ENCODE results near the gene ST6GALNAC6.
A peak's percentile ranks its signal among the peaks of the same experiment; 100 is the strongest.

ST6GALNAC6 gene, protein sequence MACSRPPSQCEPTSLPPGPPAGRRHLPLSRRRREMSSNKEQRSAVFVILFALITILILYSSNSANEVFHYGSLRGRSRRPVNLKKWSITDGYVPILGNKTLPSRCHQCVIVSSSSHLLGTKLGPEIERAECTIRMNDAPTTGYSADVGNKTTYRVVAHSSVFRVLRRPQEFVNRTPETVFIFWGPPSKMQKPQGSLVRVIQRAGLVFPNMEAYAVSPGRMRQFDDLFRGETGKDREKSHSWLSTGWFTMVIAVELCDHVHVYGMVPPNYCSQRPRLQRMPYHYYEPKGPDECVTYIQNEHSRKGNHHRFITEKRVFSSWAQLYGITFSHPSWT

DNA sequence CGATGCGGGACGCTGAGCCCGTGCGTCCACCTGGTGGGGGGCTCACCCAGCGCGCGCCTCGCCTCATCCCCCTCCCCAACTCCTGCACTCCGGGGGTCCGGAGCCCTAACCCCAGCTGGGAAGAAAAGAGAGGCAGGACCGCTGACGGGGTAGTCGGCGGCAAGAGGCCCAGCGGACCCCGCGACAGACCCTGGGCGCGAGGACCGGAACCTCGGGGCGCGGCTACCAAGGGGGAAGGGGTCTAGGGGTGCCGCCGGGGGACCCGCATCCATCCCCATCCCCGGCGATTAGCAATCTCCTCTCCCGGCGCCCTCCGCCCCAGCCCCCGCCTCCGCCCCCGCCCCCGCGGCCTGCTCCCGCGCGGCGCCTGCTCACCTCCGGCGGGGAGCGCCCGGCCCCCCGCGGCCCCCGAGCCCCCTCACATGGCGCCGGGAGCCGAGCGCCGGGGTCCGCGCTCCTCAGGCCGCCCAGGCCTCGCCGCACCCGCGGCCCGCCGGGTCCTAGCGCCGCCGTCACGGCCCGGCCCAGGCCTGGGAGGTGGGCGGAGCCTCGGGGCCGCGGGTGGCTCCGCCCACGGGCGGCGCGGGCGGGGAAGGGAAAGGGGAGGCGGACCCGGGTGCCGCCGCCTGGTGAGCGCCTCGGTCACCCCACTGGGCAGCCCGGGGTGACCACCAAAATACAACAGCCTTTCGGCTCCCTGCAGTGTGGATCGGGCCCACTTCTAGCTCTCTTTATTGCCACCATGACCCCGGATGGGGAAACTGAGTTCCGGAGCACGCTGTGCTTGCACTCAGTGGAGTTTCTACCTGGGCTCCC lies at the start of gene ST6GALNAC6:
Gene ST6GALNAC6, minus strand, starts transcription at position 476 of the 816 bp plus-strand sequence. CDS start 1,622 bp downstream, outside the sequence.
- H3K9ac ChIP-seq (ENCODE audit: low read length): peak within 1 kb of the TSS; percentile 70
- H3K4me1 ChIP-seq (ENCODE audit: control insufficient read depth, insufficient read depth, low read length): peaks cover 21% of the 10 kb centered on the region
- peak within 1 kb of the TSS; percentile 56 for H3K4me3 ChIP-seq (ENCODE audit: low read length)
- H3K27me3 ChIP-seq (ENCODE audit: control insufficient read depth, insufficient read depth, low read length): no peaks in the 10 kb centered on the region
- peaks cover 5% of the 10 kb centered on the region for H3K36me3 ChIP-seq (ENCODE audit: control insufficient read depth, insufficient read depth, low read length)
- no peaks in the 10 kb centered on the region for H3K9me3 ChIP-seq (ENCODE audit: control insufficient read depth, low read length)

DNA sequence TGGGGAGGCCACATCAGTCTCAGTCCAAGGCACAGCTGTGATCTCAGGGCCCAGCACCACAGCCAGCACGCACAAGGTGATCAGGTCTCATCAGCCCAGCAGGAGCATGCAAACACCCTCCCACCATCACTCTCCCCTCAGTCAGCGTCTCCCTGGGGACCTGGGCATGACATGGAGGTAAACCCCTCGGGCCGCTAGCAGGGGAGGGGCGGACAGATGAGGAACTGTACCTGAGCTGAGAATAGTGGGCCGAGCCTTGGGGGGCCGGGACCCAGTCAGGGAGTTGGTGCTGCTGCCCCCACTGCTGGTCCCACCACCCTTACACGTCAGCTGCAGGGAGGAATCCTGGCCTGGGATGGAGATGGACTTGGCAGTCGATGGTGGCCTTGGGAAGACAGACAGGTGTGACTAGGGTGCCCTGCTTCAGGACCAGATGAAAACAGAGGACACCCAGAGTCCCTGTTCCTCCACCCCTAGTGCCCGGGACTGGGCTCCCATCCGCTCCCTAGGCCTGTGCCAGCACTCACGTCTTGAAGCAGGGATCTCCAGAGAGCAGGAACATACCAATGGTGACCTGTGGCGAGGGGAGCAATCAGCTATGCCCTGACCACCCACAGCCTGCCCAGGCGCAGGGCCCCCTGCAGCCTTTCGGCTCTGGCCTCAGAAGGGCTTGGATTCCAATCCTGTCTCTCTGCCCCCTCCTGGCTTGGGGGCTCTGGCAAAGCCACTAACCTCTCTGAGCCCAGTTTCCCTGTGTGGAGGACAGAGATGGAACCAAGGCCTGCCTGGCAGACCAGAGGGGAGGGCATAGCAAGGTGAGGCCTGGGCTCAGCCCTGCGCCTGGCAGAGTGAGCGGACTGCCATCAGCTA lies 48.7 kb upstream of the ST6GALNAC6 start:
- peak overlapping the region; percentile 12 for H3K9ac ChIP-seq (ENCODE audit: low read length)

DNA sequence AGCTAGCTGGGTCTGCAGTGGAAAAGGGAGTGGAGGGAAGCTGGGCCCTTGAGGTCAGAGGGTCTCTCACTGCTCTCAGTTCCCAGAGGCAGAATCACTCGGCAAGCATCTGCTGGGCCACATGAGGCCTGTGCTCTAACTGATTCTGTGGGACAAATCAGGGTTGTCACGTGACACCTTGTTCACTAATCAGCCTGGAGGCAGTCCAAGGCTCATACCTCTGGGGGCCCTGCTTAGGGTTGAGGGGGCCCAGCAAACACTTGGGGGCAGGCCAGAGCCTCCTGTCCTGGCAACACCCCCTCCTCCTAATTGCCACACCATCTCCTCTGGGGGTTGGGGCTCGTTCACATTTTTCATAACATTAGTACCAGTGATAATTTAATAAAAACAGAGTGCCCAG lies 47.3 kb upstream of the ST6GALNAC6 start:
- Histone ChIP-seq H3K9ac (ENCODE audit: low read length) (no peak overlapping the region), H3K27me3 (ENCODE audit: control insufficient read depth, insufficient read depth, low read length) (no peaks in the 10 kb centered on the region), H3K9me3 (ENCODE audit: control insufficient read depth, low read length) (no peaks in the 10 kb centered on the region), H3K4me3 (ENCODE audit: low read length) (no peak overlapping the region), H3K4me1 (ENCODE audit: control insufficient read depth, insufficient read depth, low read length) (peaks cover 17% of the 10 kb centered on the region), H3K36me3 (ENCODE audit: control insufficient read depth, insufficient read depth, low read length) (peaks cover 38% of the 10 kb centered on the region)

More for the DNA sequence above, 48.7 kb upstream of the ST6GALNAC6 start:
- Histone ChIP-seq H3K9me3 (ENCODE audit: control insufficient read depth, low read length) (no peaks in the 10 kb centered on the region), H3K4me3 (ENCODE audit: low read length) (no peak overlapping the region), H3K27me3 (ENCODE audit: control insufficient read depth, insufficient read depth, low read length) (no peaks in the 10 kb centered on the region), H3K36me3 (ENCODE audit: control insufficient read depth, insufficient read depth, low read length) (peaks cover 31% of the 10 kb centered on the region), H3K4me1 (ENCODE audit: control insufficient read depth, insufficient read depth, low read length) (peaks cover 28% of the 10 kb centered on the region)

DNA sequence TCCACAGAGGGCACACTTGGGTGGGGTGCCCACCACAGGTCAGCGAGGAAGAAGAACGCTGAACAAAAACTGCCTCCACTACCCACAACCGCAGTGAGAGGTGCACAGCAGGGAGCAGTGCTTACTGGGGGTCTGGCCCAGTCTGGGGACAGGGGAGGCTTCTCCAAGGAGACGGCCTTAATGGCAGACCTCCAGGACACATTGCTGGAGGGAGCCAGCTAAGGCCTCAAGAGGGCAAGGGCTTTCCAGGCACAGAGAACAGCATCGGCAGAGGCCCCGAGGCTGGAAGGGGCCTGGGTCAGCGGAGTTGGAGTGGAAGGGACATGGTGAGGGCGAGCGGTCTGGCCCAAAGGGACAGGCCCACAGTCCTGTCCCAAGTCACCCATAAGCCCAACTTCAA lies 46.5 kb upstream of the ST6GALNAC6 start:
- no peaks in the 10 kb centered on the region for H3K9me3 ChIP-seq (ENCODE audit: control insufficient read depth, low read length)
- H3K9ac ChIP-seq (ENCODE audit: low read length): no peak overlapping the region
- H3K4me3 ChIP-seq (ENCODE audit: low read length): no peak overlapping the region
- H3K27me3 ChIP-seq (ENCODE audit: control insufficient read depth, insufficient read depth, low read length): no peaks in the 10 kb centered on the region
- peaks cover 11% of the 10 kb centered on the region for H3K4me1 ChIP-seq (ENCODE audit: control insufficient read depth, insufficient read depth, low read length)
- peaks cover 42% of the 10 kb centered on the region for H3K36me3 ChIP-seq (ENCODE audit: control insufficient read depth, insufficient read depth, low read length)

DNA sequence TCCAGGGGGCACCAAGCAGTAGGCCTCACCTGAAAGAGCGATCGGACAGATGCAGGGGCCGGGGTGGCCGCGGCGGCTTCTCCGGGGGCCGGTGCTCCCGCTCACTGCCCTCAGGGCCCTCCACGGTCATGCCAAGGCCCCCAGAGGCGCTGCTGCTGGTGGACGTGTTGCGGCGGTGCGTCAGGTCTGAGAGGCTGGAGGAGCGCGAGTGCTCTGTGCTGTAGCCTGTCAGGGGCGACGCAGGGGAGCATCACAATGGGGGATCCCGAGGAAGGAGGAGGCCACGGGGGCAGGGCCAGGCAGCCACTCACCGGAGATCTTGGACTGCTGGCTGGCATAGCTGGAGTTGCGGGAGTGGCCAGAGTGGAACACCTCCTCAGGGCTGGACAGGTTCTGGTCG lies 45.9 kb upstream of the ST6GALNAC6 start:
- H3K4me1 ChIP-seq (ENCODE audit: control insufficient read depth, insufficient read depth, low read length): peaks cover 5% of the 10 kb centered on the region
- no peak overlapping the region for H3K4me3 ChIP-seq (ENCODE audit: low read length)
- no peaks in the 10 kb centered on the region for H3K27me3 ChIP-seq (ENCODE audit: control insufficient read depth, insufficient read depth, low read length)
- no peak overlapping the region for H3K9ac ChIP-seq (ENCODE audit: low read length)
- H3K9me3 ChIP-seq (ENCODE audit: control insufficient read depth, low read length): no peaks in the 10 kb centered on the region
- peaks cover 42% of the 10 kb centered on the region for H3K36me3 ChIP-seq (ENCODE audit: control insufficient read depth, insufficient read depth, low read length)

DNA sequence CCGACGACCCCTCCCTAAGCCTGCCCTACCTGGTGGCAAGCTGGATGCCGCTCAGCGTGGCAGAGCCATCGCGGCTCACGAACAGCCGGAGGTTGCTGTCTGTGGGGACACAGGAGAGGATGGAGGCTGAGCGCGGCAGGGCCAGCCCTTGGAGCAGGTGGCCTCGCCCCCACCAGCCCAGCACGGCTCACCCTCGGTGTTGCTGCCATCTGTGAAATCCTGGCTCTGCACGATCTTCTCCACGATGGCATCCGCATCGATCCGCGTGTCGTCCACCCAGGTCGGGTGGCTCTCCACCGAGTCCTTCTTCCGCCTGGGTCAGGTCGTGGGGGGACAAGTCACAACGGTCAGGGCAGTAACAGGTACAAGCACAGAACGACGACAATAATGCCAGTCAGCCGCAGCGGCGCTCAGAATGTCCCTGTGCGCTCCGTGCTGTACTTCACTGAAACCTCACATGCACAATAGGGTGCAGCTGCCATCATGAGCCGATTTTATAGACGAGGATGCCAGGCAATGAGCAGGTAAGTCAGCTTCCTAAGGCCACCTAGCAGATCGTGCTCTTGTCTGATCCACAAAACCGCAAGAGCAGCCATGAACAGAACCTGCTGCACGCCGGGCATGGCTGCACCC lies 45.3 kb upstream of the ST6GALNAC6 start:
- Histone ChIP-seq H3K4me3 (ENCODE audit: low read length) (no peak overlapping the region), H3K36me3 (ENCODE audit: control insufficient read depth, insufficient read depth, low read length) (peaks cover 42% of the 10 kb centered on the region), H3K4me1 (ENCODE audit: control insufficient read depth, insufficient read depth, low read length) (peaks cover 6% of the 10 kb centered on the region), H3K9ac (ENCODE audit: low read length) (no peak overlapping the region), H3K9me3 (ENCODE audit: control insufficient read depth, low read length) (no peaks in the 10 kb centered on the region), H3K27me3 (ENCODE audit: control insufficient read depth, insufficient read depth, low read length) (no peaks in the 10 kb centered on the region)

DNA sequence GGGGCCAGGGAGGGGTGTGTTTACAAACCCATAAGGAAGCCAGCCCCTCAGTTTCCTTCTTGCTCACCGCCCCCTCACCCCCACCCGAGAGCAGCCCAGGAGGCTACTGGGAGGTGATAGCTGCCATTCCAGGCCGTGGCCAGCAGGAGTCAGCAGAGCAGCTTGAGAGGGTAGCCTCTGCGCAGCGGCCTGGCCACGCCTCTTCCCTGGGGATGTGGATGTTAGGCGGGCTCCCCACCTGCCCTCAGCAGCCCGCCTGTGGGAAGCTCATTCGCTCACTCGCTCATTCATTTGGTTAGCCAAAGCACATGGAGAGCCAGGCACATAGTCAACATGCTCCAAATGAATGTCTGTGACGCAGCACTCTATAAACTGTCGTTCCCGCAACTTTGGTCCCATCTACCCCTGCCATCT lies 44.3 kb upstream of the ST6GALNAC6 start:
- H3K9me3 ChIP-seq (ENCODE audit: control insufficient read depth, low read length): no peaks in the 10 kb centered on the region
- H3K9ac ChIP-seq (ENCODE audit: low read length): no peak overlapping the region
- no peaks in the 10 kb centered on the region for H3K27me3 ChIP-seq (ENCODE audit: control insufficient read depth, insufficient read depth, low read length)
- peaks cover 42% of the 10 kb centered on the region for H3K36me3 ChIP-seq (ENCODE audit: control insufficient read depth, insufficient read depth, low read length)
- H3K4me3 ChIP-seq (ENCODE audit: low read length): no peak overlapping the region
- peaks cover 6% of the 10 kb centered on the region for H3K4me1 ChIP-seq (ENCODE audit: control insufficient read depth, insufficient read depth, low read length)

DNA sequence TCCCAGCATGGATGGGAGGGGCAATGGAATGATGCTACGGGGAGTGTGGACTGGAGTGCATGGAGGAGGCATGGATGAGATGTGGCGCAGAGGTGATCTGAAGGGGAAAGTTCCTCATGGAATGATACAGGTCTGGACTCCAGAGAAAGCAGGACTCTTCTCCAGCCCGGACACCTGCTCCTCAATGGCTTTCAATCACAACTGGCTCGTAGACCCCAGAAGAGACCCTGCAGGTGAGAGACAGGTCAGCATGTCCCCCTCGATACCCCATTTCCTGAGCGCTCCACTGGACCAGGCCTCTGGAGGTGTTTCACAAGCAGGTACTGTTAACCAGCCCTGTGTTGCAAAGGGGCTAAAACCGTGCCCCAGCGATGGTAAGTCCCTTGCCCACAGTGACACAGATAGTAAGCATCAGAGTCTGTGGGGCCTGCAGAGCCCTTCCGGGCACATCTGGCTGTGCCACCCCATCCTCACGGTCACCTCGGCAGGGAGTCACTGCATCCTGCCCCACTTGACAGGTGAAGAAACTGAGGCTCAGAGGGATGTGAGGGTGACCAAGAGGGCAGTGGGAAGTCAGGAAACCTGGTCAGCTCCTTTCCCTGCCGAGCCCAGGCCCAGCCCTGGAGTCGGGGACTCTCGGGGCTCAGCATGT lies 43.7 kb upstream of the ST6GALNAC6 start:
- H3K9me3 ChIP-seq (ENCODE audit: control insufficient read depth, low read length): no peaks in the 10 kb centered on the region
- H3K4me1 ChIP-seq (ENCODE audit: control insufficient read depth, insufficient read depth, low read length): peaks cover 6% of the 10 kb centered on the region
- no peak overlapping the region for H3K9ac ChIP-seq (ENCODE audit: low read length)
- no peaks in the 10 kb centered on the region for H3K27me3 ChIP-seq (ENCODE audit: control insufficient read depth, insufficient read depth, low read length)
- no peak overlapping the region for H3K4me3 ChIP-seq (ENCODE audit: low read length)
- H3K36me3 ChIP-seq (ENCODE audit: control insufficient read depth, insufficient read depth, low read length): peaks cover 36% of the 10 kb centered on the region

DNA sequence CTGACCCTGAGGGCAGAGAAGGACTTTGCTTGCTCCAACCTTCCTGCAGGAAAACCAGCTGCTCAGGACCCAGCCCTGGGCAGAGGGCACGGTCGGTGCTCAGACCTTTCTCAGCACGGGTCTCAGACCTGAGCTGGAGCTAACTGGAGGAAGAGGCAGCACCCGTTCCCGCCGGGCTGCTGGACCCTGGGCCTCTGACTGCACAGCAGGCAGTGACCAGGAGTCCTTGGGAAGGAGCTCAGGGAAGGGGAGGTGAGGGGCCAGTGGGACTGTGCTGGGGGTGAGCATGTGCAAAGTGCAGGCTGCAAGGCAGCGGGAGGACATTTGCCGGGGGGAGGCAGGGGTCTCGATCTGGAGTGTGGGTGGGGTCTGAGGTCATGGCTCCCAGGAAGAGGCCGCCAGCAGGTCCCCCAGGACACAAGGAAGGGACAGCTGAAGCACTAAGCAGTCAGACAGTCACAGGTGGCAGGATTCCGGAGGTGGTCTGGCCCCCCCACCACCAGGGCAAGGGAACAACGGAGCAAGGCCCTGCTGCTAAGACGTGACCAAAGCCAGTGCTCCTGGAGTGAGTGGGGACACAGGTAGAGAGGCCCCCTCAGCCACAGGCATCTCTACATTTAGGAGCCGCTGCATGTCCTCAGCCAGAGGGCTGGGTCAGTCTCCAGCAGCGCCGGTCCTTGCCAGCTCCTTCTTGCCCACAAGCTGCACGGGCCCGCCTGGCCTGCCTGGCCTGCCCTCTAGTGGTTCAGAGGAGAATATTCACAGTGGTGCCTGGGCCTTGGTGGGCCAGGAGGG lies 43.0 kb upstream of the ST6GALNAC6 start:
- no peak overlapping the region for H3K9ac ChIP-seq (ENCODE audit: low read length)
- H3K4me1 ChIP-seq (ENCODE audit: control insufficient read depth, insufficient read depth, low read length): peaks cover 6% of the 10 kb centered on the region
- no peaks in the 10 kb centered on the region for H3K9me3 ChIP-seq (ENCODE audit: control insufficient read depth, low read length)
- no peaks in the 10 kb centered on the region for H3K27me3 ChIP-seq (ENCODE audit: control insufficient read depth, insufficient read depth, low read length)
- no peak overlapping the region for H3K4me3 ChIP-seq (ENCODE audit: low read length)
- H3K36me3 ChIP-seq (ENCODE audit: control insufficient read depth, insufficient read depth, low read length): peaks cover 31% of the 10 kb centered on the region

DNA sequence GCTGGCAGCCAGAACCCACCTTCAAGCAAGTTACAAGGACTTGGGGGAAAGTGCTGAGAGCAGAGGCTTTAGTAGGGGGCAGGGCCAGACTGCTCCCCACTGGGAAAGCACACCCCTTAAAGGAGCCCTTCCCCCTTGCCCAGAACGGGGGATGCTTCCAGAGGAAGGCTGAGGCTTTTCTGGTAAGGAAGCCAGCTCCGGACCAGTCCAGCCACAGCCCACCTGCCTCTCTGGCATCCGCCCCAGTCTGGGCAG lies 42.5 kb upstream of the ST6GALNAC6 start:
- Histone ChIP-seq H3K9me3 (ENCODE audit: control insufficient read depth, low read length) (no peaks in the 10 kb centered on the region), H3K27me3 (ENCODE audit: control insufficient read depth, insufficient read depth, low read length) (no peaks in the 10 kb centered on the region), H3K4me3 (ENCODE audit: low read length) (no peak overlapping the region), H3K36me3 (ENCODE audit: control insufficient read depth, insufficient read depth, low read length) (peaks cover 29% of the 10 kb centered on the region), H3K9ac (ENCODE audit: low read length) (no peak overlapping the region), H3K4me1 (ENCODE audit: control insufficient read depth, insufficient read depth, low read length) (peaks cover 10% of the 10 kb centered on the region)

Data from mucosa of stomach (tissue), 1 donor.